Lung (tissue), 12 donors: ENCODE data around the gene ZMYND10. TPM values are rescaled to one million over a fixed set of nuclear protein-coding genes. Genes with fewer than 3 reads are reported as not detected.

Experiments
- ATAC-seq: fragments of 200-7000 bp; cut with Tn5 transposase; one replicate; pipeline ENCODE4 v1.9.1; 2020; ENCODE audit warnings: moderate number of reproducible peaks; ENCODE audit not compliant: insufficient read depth, low FRiP score
- DNase-seq, 3 donors: peaks; one replicate each; pipeline ENCODE4 v3.0.0-alpha.2; 2013 to 2017
- H3K27ac ChIP-seq, 2 donors: one replicate each; pipeline ENCODE4 v1.5.1; 2013; ENCODE audit warnings: mild to moderate bottlenecking in 2 of 2, moderate library complexity in 2 of 2, control low read depth in 1 of 2, inconsistent platforms in 1 of 2, low read depth in 1 of 2, low read length in 1 of 2
- H3K27me3 ChIP-seq, 3 donors: one replicate each; pipeline ENCODE4 v1.5.1; 2013; ENCODE audit warnings: low read length in 2 of 3; ENCODE audit not compliant: control insufficient read depth in 3 of 3, insufficient read depth in 3 of 3
- H3K36me3 ChIP-seq, 4 donors: one replicate each; pipeline ENCODE4 v1.5.1; 2013; ENCODE audit warnings: low read length in 4 of 4, mild to moderate bottlenecking in 1 of 4, moderate library complexity in 1 of 4; ENCODE audit not compliant: control insufficient read depth in 4 of 4, insufficient read depth in 4 of 4
- H3K4me1 ChIP-seq, 5 donors: one replicate each; pipeline ENCODE4 v1.5.1; 2013; ENCODE audit warnings: low read length in 5 of 5, mild to moderate bottlenecking in 2 of 5, moderate library complexity in 1 of 5; ENCODE audit not compliant: control insufficient read depth in 5 of 5, insufficient read depth in 5 of 5
- H3K4me3 ChIP-seq: one replicate; pipeline ENCODE4 v1.5.1; 2013; ENCODE audit warnings: mild to moderate bottlenecking, control low read depth, moderate library complexity
- H3K9ac ChIP-seq, 2 donors: one replicate each; pipeline ENCODE4 v1.5.1; 2013; ENCODE audit warnings: low read length in 2 of 2, control low read depth in 1 of 2; ENCODE audit not compliant: insufficient read depth in 1 of 2
- H3K9me3 ChIP-seq, 4 donors: one replicate each; pipeline ENCODE4 v1.5.1; 2013; ENCODE audit warnings: low read length in 3 of 4, mild to moderate bottlenecking in 1 of 4, moderate library complexity in 1 of 4; ENCODE audit not compliant: control insufficient read depth in 4 of 4, insufficient read depth in 3 of 4
- WGBS, 2 donors: extraction: QIAGEN DNeasy Blood & Tissue Kit; methylation state at CpG; one replicate each; pipeline ENCODE4 v1.1.7; 2013; 5-methylcytosine and 5-hydroxymethylcytosine counted together
- polyA plus RNA-seq, 2 donors: library from polyadenylated mRNA; stranded (reverse); fragments of 200-250 nt; gene quantifications; one replicate each; pipeline ENCODE4 v1.2.1, GENCODE V29; 2013
- total RNA-seq, 2 donors: library from RNA; depleted of rRNA in 1 of 2; stranded (reverse); fragments of >200 nt in 1 of 2; gene quantifications; one replicate each; pipeline ENCODE4 v1.2.1, GENCODE V29; 2014 to 2021
- TF ChIP-seq, protein P1 (sequence below): IDR thresholded peaks from 2 replicates; pipeline ENCODE4 v1.5.1; 2012; ENCODE audit warnings: mild to moderate bottlenecking; ENCODE audit errors: control extremely low read depth, extremely low read depth
- donor health status: control.
- donor health status: control.
- donor health status: Bipolar disorder and iron deficiency.
- donor health status: healthy.
- donor health status: DM: yes; HTN: yes; CAD: no.

ZMYND10 gene
- total and polyA plus RNA-seq, 4 donors = 31.4 to 117 (median 62.4) TPM

DNA sequence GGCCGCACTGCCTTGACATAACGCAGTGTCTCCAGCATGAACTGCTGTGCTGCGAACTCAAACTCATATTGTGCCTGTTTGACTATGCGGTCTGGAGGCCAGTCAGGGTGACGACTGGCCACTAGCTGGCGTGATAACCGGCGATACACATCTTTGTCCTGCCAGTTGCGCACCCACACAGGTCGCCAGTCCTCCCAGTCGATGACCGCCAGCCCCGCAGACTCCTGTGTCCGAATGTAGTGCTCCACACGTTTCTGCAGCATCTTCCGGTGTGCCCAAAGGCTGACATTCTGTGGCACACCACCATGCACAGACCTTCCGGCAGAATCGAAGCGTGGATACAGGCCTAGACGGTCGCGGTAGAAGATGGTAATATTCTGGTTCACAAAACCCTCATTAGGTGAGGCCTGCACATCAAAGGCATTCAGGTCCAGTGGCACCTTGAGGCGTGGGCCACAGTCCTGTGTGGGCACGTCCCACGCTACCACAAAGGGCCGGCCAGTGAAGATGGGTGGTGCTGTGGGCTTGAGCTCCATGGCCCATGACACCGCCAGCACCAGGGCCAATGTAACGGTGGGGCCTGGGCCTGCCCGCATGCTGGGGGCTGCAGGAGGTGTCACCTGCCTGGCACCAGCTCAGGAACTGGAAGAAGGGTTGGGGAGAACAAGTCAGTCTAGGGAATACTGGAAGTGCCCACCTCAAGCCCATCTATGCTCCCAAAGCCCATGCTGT, 25.5 kb downstream of the ZMYND10 start:
- Histone ChIP-seq H3K27ac (peak overlapping the region in 1 of 2 donors; percentile 94), H3K4me1 (peaks cover 0 to 52% (median 13%) of the 10 kb centered on the region in 5 donors), H3K4me3 (peak overlapping the region; percentile 89), H3K9ac (peak overlapping the region; percentile 59 to 90), H3K9me3 (no peaks in the 10 kb centered on the region), H3K36me3 (peaks cover 0 to 21% (median 16%) of the 10 kb centered on the region in 4 donors), H3K27me3 (no peaks in the 10 kb centered on the region)
- DNase-seq (no peak), ATAC-seq (no peak)
- 64 to 84% methylated on average over 29 of the region's 29 CpGs for WGBS, 2 donors
- TF ChIP-seq, protein P1, sequence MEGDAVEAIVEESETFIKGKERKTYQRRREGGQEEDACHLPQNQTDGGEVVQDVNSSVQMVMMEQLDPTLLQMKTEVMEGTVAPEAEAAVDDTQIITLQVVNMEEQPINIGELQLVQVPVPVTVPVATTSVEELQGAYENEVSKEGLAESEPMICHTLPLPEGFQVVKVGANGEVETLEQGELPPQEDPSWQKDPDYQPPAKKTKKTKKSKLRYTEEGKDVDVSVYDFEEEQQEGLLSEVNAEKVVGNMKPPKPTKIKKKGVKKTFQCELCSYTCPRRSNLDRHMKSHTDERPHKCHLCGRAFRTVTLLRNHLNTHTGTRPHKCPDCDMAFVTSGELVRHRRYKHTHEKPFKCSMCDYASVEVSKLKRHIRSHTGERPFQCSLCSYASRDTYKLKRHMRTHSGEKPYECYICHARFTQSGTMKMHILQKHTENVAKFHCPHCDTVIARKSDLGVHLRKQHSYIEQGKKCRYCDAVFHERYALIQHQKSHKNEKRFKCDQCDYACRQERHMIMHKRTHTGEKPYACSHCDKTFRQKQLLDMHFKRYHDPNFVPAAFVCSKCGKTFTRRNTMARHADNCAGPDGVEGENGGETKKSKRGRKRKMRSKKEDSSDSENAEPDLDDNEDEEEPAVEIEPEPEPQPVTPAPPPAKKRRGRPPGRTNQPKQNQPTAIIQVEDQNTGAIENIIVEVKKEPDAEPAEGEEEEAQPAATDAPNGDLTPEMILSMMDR = no peak

DNA sequence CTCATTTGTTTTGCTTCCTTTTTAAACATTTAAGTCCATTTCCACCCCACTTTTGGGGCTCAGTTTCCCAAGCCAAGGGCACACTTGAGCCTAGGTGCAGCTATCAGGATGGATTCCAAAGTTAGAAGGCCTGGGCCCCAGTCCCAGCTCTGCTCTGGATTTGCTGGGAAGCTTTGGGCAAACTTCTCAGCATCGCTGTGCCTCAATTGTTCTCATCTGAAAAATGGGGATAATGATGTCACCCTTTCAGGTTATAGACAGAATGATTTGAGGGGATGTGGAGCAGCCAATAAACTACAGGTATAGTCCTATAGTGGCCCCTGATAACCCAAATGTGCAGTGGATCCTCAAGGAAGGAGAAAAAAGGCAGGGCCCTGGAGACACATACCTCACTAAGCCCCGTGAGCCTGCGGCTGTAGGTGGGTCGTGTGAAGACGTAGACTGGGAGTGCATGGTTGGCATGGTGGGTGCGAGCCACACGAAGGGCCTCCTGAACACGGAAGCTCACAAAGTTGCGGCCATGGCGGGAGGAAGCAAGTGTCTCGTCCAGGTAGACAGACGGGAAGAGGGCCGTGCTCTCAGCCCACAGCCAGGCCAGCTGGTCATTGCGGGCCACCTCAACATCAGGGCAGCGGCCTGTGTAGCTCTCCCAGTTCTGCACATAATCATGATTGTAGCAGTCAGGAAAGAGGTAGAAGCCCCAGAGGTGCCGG, 26.2 kb downstream of the ZMYND10 start:
- H3K4me3 ChIP-seq = peak overlapping the region; percentile 89
- peaks cover 0 to 21% (median 16%) of the 10 kb centered on the region in 4 donors for H3K36me3 ChIP-seq
- peak overlapping the region in 1 of 2 donors; percentile 34 for H3K9ac ChIP-seq
- ATAC-seq = no peak
- H3K4me1 ChIP-seq = peaks cover 0 to 52% (median 13%) of the 10 kb centered on the region in 5 donors
- no peak for DNase-seq
- no peaks in the 10 kb centered on the region for H3K9me3 ChIP-seq
- TF ChIP-seq, protein P1 = no peak
- H3K27me3 ChIP-seq = no peaks in the 10 kb centered on the region
- peak overlapping the region in 1 of 2 donors; percentile 77 for H3K27ac ChIP-seq
- WGBS, 2 donors = 71 to 92% methylated on average over 16 of the region's 16 CpGs

DNA sequence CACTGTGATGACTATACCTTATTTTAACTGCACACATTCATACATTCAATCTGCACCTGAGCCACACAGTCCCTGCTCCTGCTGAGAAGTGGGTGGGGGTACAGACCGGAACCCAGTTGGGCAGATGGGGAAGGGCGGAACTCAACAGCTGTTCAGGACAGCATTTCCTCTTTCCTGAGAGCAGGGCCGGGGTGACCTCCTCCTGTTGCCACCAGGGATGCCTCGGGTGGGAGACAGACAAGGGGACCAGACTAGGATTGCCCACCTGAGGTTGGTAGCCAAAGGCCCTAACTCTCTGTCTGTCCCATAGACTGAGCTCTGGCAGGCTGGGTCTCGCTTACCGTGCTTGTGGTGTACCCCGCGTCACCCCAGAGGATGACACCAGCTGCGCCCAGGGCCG, 26.9 kb downstream of the ZMYND10 start:
- Histone ChIP-seq H3K4me1 (peaks cover 0 to 54% (median 13%) of the 10 kb centered on the region in 5 donors), H3K9me3 (no peaks in the 10 kb centered on the region), H3K27me3 (no peaks in the 10 kb centered on the region), H3K9ac (peak overlapping the region in 1 of 2 donors; percentile 34), H3K4me3 (peak overlapping the region; percentile 89), H3K27ac (peak overlapping the region in 1 of 2 donors; percentile 77), H3K36me3 (peaks cover 0 to 21% (median 16%) of the 10 kb centered on the region in 4 donors)
- DNase-seq (no peak), ATAC-seq (no peak)
- WGBS, 2 donors = 50 to 59% methylated on average over 10 of the region's 10 CpGs
- TF ChIP-seq, protein P1 = no peak
